Measurements from ENCODE around the gene RABAC1.

GRCh38 chr19:41999878-42000208 lies 40.7 kb upstream of the RABAC1 start:
- TF ChIP-seq POLR2A (IDR thresholded peaks at IDR 0.05) = no peak
- TF ChIP-seq POLR2AphosphoS5 (IDR thresholded peaks at IDR 0.05) = no peak
- TF ChIP-seq, protein P1, sequence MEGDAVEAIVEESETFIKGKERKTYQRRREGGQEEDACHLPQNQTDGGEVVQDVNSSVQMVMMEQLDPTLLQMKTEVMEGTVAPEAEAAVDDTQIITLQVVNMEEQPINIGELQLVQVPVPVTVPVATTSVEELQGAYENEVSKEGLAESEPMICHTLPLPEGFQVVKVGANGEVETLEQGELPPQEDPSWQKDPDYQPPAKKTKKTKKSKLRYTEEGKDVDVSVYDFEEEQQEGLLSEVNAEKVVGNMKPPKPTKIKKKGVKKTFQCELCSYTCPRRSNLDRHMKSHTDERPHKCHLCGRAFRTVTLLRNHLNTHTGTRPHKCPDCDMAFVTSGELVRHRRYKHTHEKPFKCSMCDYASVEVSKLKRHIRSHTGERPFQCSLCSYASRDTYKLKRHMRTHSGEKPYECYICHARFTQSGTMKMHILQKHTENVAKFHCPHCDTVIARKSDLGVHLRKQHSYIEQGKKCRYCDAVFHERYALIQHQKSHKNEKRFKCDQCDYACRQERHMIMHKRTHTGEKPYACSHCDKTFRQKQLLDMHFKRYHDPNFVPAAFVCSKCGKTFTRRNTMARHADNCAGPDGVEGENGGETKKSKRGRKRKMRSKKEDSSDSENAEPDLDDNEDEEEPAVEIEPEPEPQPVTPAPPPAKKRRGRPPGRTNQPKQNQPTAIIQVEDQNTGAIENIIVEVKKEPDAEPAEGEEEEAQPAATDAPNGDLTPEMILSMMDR (IDR thresholded peaks at IDR 0.05) = no peak
- no peak for TF ChIP-seq EP300 (IDR thresholded peaks at IDR 0.05)
